Measurements from ENCODE around the gene CASK.

Gene CASK

DNA sequence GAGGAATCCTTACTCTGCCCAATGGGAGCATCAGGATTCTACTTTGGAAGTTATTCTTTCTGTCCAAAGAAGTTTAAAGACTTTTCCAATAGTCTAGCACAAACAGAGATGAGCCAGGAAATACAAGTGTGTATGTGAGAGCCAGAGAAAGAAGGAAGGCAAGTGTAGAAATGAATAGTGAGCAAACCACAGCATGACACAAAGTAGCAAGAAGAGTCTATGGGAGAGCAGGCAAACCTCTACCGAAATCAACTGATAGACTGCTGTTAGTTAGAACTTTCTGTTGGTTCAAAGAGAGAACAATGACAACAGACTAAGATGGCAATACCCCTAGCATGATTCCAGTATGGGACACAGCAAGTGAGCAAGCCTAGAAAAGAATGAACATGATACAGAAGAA lies 250.7 kb downstream of the CASK start:
- no peak overlapping the region for H3K4me3 ChIP-seq (ENCODE audit: low read depth, low read length)
- no peak for DNase-seq (ENCODE audit: low read depth)
- TF ChIP-seq, protein P1, sequence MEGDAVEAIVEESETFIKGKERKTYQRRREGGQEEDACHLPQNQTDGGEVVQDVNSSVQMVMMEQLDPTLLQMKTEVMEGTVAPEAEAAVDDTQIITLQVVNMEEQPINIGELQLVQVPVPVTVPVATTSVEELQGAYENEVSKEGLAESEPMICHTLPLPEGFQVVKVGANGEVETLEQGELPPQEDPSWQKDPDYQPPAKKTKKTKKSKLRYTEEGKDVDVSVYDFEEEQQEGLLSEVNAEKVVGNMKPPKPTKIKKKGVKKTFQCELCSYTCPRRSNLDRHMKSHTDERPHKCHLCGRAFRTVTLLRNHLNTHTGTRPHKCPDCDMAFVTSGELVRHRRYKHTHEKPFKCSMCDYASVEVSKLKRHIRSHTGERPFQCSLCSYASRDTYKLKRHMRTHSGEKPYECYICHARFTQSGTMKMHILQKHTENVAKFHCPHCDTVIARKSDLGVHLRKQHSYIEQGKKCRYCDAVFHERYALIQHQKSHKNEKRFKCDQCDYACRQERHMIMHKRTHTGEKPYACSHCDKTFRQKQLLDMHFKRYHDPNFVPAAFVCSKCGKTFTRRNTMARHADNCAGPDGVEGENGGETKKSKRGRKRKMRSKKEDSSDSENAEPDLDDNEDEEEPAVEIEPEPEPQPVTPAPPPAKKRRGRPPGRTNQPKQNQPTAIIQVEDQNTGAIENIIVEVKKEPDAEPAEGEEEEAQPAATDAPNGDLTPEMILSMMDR (conservative IDR thresholded peaks at IDR 0.05; ENCODE audit: low read depth, low read length), result no peak

DNA sequence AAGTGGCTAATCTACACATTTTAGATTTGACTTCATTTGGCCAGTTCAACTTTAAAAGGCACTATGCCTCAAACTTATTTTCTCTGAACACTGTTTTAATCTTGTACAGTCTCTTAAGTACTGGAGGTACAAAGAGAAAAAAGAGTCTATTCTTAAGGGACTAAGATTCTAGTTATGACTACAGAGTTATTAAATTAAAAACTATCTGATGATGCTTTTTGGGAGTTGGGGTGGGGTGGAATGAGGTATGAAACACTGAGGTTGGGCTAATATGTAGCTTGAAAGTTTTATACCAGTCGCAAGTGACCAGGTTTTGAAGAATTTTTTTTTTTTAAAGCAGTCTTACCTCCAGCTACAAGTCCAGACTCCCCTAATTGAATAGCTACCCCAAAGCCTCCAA lies 252.3 kb downstream of the CASK start:
- no peak for DNase-seq (ENCODE audit: low read depth)
- no peak overlapping the region for H3K4me3 ChIP-seq (ENCODE audit: low read depth, low read length)
- TF ChIP-seq, protein P1 (conservative IDR thresholded peaks at IDR 0.05; ENCODE audit: low read depth, low read length), result no peak

DNA sequence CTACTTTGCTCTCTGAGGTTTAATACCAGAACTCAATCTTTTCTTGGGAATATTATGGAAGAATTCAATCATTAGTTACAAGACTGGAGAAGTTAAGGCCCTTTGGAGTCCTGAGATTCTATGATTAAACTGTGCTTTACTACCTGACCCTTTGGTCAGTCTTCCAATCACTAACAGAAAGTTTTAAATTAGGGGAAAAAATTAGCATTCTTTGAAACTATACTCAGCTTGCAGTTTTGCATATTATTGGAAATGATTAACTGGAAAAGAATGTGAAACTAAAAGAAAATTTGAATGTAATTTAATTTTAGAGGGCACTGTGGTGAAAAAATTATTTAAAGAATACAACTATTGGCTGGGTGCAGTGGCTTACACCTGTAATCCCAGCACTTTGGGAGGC lies 253.2 kb downstream of the CASK start:
- no peak overlapping the region for H3K4me3 ChIP-seq (ENCODE audit: low read depth, low read length)
- TF ChIP-seq, protein P1 (conservative IDR thresholded peaks at IDR 0.05; ENCODE audit: low read depth, low read length), result no peak
- DNase-seq (ENCODE audit: low read depth), result no peak

DNA sequence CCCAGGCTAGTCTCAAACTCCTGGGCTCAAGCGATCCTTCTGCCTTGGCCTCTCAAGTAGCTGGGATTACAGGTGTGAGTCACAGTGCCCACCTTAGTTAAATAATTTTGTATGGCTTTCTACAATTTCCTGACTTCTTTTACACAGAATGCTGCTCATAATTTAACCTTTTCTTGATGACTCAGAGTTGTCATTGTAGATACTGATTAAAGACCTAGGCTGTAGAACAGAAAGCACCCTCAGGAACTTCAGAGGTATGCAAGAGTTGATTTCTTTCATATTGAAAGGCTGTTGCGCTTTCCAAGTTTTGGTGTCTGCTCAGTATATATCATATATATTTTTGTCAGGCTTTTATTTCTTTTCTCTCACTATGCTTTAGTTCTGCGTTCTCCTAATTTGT lies 255.7 kb downstream of the CASK start:
- TF ChIP-seq, protein P1 (conservative IDR thresholded peaks at IDR 0.05; ENCODE audit: low read depth, low read length), result no peak
- no peak for DNase-seq (ENCODE audit: low read depth)
- H3K4me3 ChIP-seq (ENCODE audit: low read depth, low read length), result no peak overlapping the region

DNA sequence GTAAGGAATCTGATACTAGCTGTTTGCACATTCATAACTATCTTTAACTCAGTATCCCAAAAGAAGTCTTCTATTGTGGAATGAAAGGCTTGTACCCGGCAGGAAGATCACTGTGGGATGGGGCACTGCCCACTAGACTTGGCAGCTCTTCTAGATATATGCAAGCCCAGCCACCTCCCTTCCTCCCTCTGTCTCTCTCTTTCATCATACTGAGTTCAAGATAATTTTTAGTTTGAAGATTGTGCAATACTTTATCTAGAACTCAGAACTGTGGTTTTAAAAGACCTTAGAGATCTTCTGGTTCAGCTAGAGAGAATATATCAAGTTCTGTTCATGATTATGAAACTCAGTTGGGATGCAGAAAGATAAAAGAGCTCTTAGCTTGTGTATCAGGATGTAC lies 257.1 kb downstream of the CASK start:
- TF ChIP-seq, protein P1 (conservative IDR thresholded peaks at IDR 0.05; ENCODE audit: low read depth, low read length), result no peak
- peak; percentile 45 for DNase-seq (ENCODE audit: low read depth)
- no peak overlapping the region for H3K4me3 ChIP-seq (ENCODE audit: low read depth, low read length)

DNA sequence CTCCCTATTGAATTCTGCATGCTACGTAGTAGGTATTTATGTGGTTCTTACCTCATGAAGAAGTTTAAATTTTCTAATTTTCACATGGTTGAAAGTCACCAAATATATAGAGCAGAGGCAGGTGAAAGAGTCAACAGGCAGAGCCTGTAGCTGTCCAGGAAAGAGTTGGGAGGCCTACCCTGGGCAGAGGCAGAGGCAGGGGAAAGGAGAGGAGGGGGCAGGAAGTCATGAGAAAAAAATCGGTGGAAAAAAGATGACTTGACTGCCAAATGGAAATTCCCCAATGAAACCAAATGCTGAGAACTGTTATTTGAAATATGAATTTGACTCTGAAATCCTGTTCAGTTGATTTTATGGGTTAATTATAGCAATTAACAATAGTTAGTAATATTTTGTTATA lies 257.7 kb downstream of the CASK start:
- DNase-seq (ENCODE audit: low read depth), result no peak
- TF ChIP-seq, protein P1 (conservative IDR thresholded peaks at IDR 0.05; ENCODE audit: low read depth, low read length), result no peak
- no peak overlapping the region for H3K4me3 ChIP-seq (ENCODE audit: low read depth, low read length)

DNA sequence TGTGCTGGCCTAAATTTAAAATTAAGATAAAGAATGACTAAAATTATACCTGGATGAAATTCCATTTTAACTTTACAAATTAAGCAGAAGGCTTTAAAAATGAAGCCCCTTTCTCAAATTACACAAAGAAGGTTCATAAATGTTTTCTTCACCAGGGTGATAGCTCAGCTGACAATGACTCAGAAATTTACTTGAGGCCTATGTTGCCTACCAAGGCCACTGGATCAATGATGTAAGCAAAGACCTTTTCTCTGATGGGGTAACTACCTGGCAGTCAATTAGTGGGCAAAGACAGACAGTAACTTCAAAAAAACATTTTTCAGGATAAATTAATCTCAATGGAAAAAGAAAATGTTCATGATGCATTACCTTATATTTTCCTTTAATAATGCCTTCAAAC lies 258.4 kb downstream of the CASK start:
- DNase-seq (ENCODE audit: low read depth), result peak; percentile 37
- TF ChIP-seq, protein P1 (conservative IDR thresholded peaks at IDR 0.05; ENCODE audit: low read depth, low read length), result no peak

More for the DNA sequence above, 258.4 kb downstream of the CASK start:
- H3K4me3 ChIP-seq (ENCODE audit: low read depth, low read length), result no peak overlapping the region
